HEK293 (cell line): ENCODE measurements around the gene ZNF606.

Experiments used
- GFI1B ChIP-seq: fragments of 450-650 bp; formaldehyde crosslinking; IDR thresholded peaks from 2 replicates; pipeline ENCODE4 v1.5.1; 2016; ENCODE audit warnings: missing biosample characterization, missing genetic modification characterization
- ZBTB8A ChIP-seq: fragments of 450-650 bp; formaldehyde crosslinking; IDR thresholded peaks from 2 replicates; pipeline ENCODE4 v1.5.1; 2016; ENCODE audit warnings: missing biosample characterization, missing genetic modification characterization
- ZNF114 ChIP-seq: fragments of 450-650 bp; formaldehyde crosslinking; IDR thresholded peaks from 2 replicates; pipeline ENCODE4 v1.5.0; 2017; ENCODE audit warnings: missing biosample characterization, missing genetic modification characterization
- ZNF132 ChIP-seq: fragments of 450-650 bp; formaldehyde crosslinking; IDR thresholded peaks from 2 replicates; pipeline ENCODE4 v1.5.1; 2017; ENCODE audit warnings: missing biosample characterization, missing genetic modification characterization, borderline replicate concordance
- ZNF174 ChIP-seq: fragments of 450-650 bp; formaldehyde crosslinking; IDR thresholded peaks from 2 replicates; pipeline ENCODE4 v1.5.0; 2017; ENCODE audit warnings: missing biosample characterization, mild to moderate bottlenecking, missing genetic modification characterization
- ZNF23 ChIP-seq: fragments of 450-650 bp; formaldehyde crosslinking; IDR thresholded peaks from 2 replicates; pipeline ENCODE4 v1.5.1; 2016; ENCODE audit warnings: missing biosample characterization, missing genetic modification characterization, borderline replicate concordance
- ZNF26 ChIP-seq: fragments of 450-650 bp; formaldehyde crosslinking; IDR thresholded peaks from 2 replicates; pipeline ENCODE4 v1.5.1; 2016; ENCODE audit warnings: missing biosample characterization, missing genetic modification characterization
- ZNF274 ChIP-seq, 2 experiments: fragments of 200-500 bp in 1 of 2; fragments of 450-650 bp in 1 of 2; sonication (Bioruptor generic) in 1 of 2; formaldehyde crosslinking in 1 of 2; IDR thresholded peaks; 2 replicates each; pipeline versions ENCODE4 v1.5.1 to v1.6.1; 2014 to 2016; ENCODE audit warnings: borderline replicate concordance in 1 of 2, inconsistent platforms in 1 of 2, low read length in 1 of 2, missing biosample characterization in 1 of 2, missing genetic modification characterization in 1 of 2
- ZNF350 ChIP-seq: fragments of 450-650 bp; formaldehyde crosslinking; IDR thresholded peaks from 2 replicates; pipeline ENCODE4 v1.5.0; 2017; ENCODE audit warnings: missing biosample characterization, mild to moderate bottlenecking, missing genetic modification characterization
- ZNF394 ChIP-seq: fragments of 450-650 bp; formaldehyde crosslinking; IDR thresholded peaks from 2 replicates; pipeline ENCODE4 v1.5.1; 2016; ENCODE audit warnings: missing biosample characterization, missing genetic modification characterization, mild to moderate bottlenecking, moderate library complexity, borderline replicate concordance
- ZNF433 ChIP-seq: fragments of 450-650 bp; formaldehyde crosslinking; IDR thresholded peaks from 2 replicates; pipeline ENCODE4 v1.5.1; 2016; ENCODE audit warnings: missing biosample characterization, missing genetic modification characterization, low read depth
- ZNF521 ChIP-seq: fragments of 450-650 bp; formaldehyde crosslinking; IDR thresholded peaks from 2 replicates; pipeline ENCODE4 v1.5.1; 2017; ENCODE audit warnings: missing biosample characterization, mild to moderate bottlenecking, missing genetic modification characterization
- ZNF621 ChIP-seq: fragments of 450-650 bp; formaldehyde crosslinking; IDR thresholded peaks from 2 replicates; pipeline ENCODE4 v1.5.1; 2017; ENCODE audit warnings: missing biosample characterization, missing genetic modification characterization
- ZNF623 ChIP-seq: fragments of 450-650 bp; formaldehyde crosslinking; IDR thresholded peaks from 2 replicates; pipeline ENCODE4 v1.5.1; 2016; ENCODE audit warnings: missing biosample characterization, missing genetic modification characterization
- ZNF677 ChIP-seq: fragments of 450-650 bp; IDR thresholded peaks from 2 replicates; pipeline ENCODE4 v1.5.0; 2018; ENCODE audit warnings: missing biosample characterization, mild to moderate bottlenecking, missing genetic modification characterization, moderate library complexity
- ZNF692 ChIP-seq: fragments of 450-650 bp; formaldehyde crosslinking; IDR thresholded peaks from 2 replicates; pipeline ENCODE4 v1.5.1; 2016; ENCODE audit warnings: missing biosample characterization, missing genetic modification characterization
- ZNF777 ChIP-seq: fragments of 450-650 bp; formaldehyde crosslinking; IDR thresholded peaks from 2 replicates; pipeline ENCODE4 v1.5.1; 2017; ENCODE audit warnings: missing biosample characterization, missing genetic modification characterization, borderline replicate concordance
- TF ChIP-seq, protein P1 (sequence below): fragments of 450-650 bp; formaldehyde crosslinking; conservative IDR thresholded peaks from 2 replicates; pipeline ENCODE4 v1.5.1; 2016; ENCODE audit warnings: low read depth, missing biosample characterization, missing genetic modification characterization
- TF ChIP-seq, protein P2 (sequence below): fragments of 450-650 bp; formaldehyde crosslinking; IDR thresholded peaks from 2 replicates; pipeline ENCODE4 v1.5.1; 2017; ENCODE audit warnings: missing biosample characterization, missing genetic modification characterization
- TF ChIP-seq, protein P3 (sequence below): fragments of 450-650 bp; formaldehyde crosslinking; IDR thresholded peaks from 2 replicates; pipeline ENCODE4 v1.5.1; 2016; ENCODE audit warnings: missing biosample characterization, missing genetic modification characterization

Gene ZNF606

DNA sequence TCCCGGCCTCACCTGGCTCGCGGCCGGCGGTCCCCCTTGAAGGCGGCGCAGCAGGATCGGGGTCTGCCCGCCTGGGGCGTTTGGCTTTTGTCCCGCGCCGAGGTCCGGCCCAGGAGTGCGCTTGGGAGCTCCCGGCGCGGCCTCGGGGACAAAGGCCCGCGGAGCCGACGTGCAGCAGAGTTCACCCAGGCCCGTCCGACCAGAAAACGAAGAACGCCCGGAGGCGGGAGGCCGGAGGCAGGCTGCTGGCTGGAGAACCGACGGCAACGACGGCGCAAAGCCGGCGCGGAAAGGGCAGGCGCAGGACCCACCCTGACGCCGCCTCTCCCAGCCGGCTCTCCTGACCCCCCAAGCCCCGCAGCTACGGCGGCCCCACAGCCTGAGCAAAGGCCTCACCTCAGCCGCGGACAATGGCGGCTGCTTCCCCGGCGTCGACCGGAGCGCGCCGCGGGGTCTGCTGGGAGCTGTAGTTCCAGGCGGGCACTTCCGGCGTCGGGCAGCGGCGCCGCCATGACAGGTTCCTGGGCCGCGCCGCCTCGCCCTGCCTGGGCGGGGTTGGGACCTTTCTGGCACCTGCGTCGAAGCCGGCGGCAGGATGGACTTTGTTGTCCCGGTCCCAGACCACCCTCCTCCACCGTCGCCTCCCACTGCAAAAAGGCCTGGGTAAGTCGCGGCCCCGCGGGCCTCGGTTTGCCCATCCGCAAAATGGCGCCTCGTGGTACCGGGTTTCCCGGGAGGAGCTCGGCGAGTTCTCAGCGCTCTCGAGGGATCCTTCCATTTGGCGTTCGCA, at the start of gene ZNF606 (continued):
- TF ChIP-seq, protein P1, sequence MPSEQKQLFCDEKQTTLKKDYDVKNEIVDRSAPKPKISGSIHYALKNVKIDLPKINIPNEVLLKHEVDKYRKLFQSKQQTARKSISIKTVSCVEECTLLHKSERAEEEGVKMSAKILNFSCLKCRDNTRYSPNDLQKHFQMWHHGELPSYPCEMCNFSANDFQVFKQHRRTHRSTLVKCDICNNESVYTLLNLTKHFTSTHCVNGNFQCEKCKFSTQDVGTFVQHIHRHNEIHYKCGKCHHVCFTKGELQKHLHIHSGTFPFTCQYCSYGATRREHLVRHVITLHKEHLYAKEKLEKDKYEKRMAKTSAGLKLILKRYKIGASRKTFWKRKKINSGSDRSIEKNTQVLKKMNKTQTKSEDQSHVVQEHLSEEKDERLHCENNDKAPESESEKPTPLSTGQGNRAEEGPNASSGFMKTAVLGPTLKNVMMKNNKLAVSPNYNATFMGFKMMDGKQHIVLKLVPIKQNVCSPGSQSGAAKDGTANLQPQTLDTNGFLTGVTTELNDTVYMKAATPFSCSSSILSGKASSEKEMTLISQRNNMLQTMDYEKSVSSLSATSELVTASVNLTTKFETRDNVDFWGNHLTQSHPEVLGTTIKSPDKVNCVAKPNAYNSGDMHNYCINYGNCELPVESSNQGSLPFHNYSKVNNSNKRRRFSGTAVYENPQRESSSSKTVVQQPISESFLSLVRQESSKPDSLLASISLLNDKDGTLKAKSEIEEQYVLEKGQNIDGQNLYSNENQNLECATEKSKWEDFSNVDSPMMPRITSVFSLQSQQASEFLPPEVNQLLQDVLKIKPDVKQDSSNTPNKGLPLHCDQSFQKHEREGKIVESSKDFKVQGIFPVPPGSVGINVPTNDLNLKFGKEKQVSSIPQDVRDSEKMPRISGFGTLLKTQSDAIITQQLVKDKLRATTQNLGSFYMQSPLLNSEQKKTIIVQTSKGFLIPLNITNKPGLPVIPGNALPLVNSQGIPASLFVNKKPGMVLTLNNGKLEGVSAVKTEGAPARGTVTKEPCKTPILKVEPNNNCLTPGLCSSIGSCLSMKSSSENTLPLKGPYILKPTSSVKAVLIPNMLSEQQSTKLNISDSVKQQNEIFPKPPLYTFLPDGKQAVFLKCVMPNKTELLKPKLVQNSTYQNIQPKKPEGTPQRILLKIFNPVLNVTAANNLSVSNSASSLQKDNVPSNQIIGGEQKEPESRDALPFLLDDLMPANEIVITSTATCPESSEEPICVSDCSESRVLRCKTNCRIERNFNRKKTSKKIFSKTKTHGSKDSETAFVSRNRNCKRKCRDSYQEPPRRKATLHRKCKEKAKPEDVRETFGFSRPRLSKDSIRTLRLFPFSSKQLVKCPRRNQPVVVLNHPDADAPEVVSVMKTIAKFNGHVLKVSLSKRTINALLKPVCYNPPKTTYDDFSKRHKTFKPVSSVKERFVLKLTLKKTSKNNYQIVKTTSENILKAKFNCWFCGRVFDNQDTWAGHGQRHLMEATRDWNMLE (tag by site-specific recombination), result peak; percentile 90
- TF ChIP-seq ZNF677 (tag by site-specific recombination), result 0 out of 2 replicates have a peak, but pooled peaks have one; percentile 4
- TF ChIP-seq ZNF433 (tag by site-specific recombination), result no peak
- TF ChIP-seq ZNF132 (tag by site-specific recombination), result no peak
- TF ChIP-seq ZNF23, result no peak
- TF ChIP-seq ZNF26 (tag by site-specific recombination), result no peak
- TF ChIP-seq ZNF623 (tag by site-specific recombination), result no peak
- TF ChIP-seq ZNF114 (tag by site-specific recombination), result no peak
- no peak for TF ChIP-seq ZNF521 (tag by site-specific recombination)
- TF ChIP-seq, protein P2, sequence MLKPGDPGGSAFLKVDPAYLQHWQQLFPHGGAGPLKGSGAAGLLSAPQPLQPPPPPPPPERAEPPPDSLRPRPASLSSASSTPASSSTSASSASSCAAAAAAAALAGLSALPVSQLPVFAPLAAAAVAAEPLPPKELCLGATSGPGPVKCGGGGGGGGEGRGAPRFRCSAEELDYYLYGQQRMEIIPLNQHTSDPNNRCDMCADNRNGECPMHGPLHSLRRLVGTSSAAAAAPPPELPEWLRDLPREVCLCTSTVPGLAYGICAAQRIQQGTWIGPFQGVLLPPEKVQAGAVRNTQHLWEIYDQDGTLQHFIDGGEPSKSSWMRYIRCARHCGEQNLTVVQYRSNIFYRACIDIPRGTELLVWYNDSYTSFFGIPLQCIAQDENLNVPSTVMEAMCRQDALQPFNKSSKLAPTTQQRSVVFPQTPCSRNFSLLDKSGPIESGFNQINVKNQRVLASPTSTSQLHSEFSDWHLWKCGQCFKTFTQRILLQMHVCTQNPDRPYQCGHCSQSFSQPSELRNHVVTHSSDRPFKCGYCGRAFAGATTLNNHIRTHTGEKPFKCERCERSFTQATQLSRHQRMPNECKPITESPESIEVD (tag by site-specific recombination), result no peak
- TF ChIP-seq ZNF350 (tag by site-specific recombination), result peak; percentile 50; the same call in 1 of the 2 replicates
- no peak for TF ChIP-seq GFI1B
- no peak for TF ChIP-seq ZNF621
- TF ChIP-seq, protein P3, sequence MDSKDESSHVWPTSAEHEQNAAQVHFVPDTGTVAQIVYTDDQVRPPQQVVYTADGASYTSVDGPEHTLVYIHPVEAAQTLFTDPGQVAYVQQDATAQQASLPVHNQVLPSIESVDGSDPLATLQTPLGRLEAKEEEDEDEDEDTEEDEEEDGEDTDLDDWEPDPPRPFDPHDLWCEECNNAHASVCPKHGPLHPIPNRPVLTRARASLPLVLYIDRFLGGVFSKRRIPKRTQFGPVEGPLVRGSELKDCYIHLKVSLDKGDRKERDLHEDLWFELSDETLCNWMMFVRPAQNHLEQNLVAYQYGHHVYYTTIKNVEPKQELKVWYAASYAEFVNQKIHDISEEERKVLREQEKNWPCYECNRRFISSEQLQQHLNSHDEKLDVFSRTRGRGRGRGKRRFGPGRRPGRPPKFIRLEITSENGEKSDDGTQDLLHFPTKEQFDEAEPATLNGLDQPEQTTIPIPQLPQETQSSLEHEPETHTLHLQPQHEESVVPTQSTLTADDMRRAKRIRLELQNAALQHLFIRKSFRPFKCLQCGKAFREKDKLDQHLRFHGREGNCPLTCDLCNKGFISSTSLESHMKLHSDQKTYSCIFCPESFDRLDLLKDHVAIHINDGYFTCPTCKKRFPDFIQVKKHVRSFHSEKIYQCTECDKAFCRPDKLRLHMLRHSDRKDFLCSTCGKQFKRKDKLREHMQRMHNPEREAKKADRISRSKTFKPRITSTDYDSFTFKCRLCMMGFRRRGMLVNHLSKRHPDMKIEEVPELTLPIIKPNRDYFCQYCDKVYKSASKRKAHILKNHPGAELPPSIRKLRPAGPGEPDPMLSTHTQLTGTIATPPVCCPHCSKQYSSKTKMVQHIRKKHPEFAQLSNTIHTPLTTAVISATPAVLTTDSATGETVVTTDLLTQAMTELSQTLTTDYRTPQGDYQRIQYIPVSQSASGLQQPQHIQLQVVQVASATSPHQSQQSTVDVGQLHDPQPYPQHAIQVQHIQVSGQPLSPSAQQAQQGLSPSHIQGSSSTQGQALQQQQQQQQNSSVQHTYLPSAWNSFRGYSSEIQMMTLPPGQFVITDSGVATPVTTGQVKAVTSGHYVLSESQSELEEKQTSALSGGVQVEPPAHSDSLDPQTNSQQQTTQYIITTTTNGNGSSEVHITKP (tag by site-specific recombination), result no peak
- TF ChIP-seq ZBTB8A (tag by site-specific recombination), result no peak
- TF ChIP-seq ZNF692 (tag by site-specific recombination), result peak; percentile 89
- TF ChIP-seq ZNF274 (IDR thresholded peaks at IDR 0.05; ENCODE audit: low read length), result no peak
- TF ChIP-seq ZNF274 (tag by site-specific recombination; IDR thresholded peaks at IDR 0.05; ENCODE audit: borderline replicate concordance), result no peak
- TF ChIP-seq ZNF394 (tag by site-specific recombination), result 0 out of 2 replicates have a peak, but pooled peaks have one; percentile 39
- no peak for TF ChIP-seq ZNF174
- peak; percentile 79 for TF ChIP-seq ZNF777
